GM21717 (cell line): ENCODE measurements around the gene KCNH2.
"Not testable (repeated sequence)": the region's sequence is repeated elsewhere in the genome, so short reads cannot be mapped to it uniquely, and the experiment has no call there.

Experiments
- ATAC-seq: cut with Tn5 transposase; IDR thresholded peaks from one replicate; pipeline ENCODE4 v1.9.1; 2021; ENCODE audit warnings: mild to moderate bottlenecking, moderate library complexity; ENCODE audit not compliant: unreplicated experiment

The KCNH2 gene

GRCh38 chr7:151012031-151012692, 34.0 kb upstream of the KCNH2 start:
- ATAC-seq, result no peak

GRCh38 chr7:151011616-151012015, 33.5 kb upstream of the KCNH2 start:
- not testable (repeated sequence) for ATAC-seq

- ATAC-seq, result no peak
Observed at GRCh38 chr7:151011097-151011409, 32.9 kb upstream of the KCNH2 start.

GRCh38 chr7:151010307-151011096, 32.4 kb upstream of the KCNH2 start:
- ATAC-seq, result no peak

GRCh38 chr7:151010037-151010306, 31.9 kb upstream of the KCNH2 start:
- ATAC-seq, result no peak

DNA sequence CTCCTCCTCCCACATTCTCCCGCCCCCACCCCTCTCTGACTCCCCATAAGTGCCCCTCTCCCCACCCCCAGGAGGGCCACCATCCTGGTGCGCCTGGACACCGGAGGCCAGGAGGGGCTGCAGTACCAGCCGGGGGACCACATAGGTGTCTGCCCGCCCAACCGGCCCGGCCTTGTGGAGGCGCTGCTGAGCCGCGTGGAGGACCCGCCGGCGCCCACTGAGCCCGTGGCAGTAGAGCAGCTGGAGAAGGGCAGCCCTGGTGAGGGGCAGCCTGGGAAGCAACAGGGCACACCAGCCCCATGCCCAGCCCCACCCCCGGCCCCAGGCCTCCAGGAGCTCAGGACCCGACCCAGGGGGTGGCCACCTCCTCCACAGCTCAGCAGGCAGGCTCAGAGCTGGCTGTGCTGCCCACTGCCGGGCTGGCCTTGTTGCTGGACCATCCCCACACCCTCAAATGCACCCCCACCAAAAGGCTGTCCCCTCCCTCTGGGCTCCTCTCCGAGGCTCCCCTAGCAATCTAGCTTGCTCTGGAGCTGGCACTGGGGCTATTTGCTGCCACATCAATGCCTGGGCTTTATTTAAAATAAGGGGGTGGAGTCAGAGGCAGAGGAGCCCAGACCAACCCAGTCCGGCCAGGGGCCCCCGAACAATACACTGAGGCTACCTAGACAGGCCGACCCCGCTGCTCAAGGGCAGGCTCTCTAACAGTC, 31.4 kb upstream of the KCNH2 start:
- ATAC-seq, result no peak

DNA sequence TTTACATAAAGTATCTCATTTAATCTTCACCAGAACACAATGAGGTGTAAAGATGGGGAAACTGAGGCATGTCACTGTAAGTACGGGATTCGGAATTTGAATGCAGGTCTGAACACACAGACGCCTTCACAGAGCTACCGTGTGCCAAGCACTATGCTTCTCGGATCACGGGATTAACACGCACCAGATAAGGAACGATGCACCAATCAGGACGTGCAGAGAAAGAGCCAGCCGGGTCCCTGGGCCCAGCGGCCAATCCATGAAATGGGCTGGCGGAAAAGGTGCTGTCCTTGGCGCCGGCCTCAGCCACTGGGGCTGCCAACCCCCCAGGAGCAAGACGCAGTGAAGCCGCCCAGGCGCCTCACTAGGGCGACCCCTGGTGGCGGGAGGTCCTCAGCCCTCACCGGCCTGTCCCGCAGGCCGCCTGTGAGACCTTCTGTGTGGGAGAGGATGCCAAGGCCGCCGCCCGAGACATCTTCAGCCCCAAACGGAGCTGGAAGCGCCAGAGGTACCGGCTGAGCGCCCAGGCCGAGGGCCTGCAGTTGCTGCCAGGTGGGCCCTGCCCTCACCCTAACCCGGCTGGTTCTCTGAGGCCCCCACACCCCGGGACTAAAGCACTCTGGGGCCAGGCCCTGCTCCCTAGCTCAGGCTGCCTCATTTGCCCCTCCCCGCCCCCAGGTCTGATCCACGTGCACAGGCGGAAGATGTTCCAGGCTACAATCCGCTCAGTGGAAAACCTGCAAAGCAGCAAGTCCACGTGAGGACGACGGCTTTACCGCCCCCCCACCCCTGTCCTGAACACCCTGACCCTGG, 30.6 kb upstream of the KCNH2 start:
- peak; percentile 80 for ATAC-seq

GRCh38 chr7:151008143-151008510, 30.0 kb upstream of the KCNH2 start:
- no peak for ATAC-seq

- ATAC-seq, result no peak
Observed at GRCh38 chr7:151007469-151007898, 29.4 kb upstream of the KCNH2 start.

DNA sequence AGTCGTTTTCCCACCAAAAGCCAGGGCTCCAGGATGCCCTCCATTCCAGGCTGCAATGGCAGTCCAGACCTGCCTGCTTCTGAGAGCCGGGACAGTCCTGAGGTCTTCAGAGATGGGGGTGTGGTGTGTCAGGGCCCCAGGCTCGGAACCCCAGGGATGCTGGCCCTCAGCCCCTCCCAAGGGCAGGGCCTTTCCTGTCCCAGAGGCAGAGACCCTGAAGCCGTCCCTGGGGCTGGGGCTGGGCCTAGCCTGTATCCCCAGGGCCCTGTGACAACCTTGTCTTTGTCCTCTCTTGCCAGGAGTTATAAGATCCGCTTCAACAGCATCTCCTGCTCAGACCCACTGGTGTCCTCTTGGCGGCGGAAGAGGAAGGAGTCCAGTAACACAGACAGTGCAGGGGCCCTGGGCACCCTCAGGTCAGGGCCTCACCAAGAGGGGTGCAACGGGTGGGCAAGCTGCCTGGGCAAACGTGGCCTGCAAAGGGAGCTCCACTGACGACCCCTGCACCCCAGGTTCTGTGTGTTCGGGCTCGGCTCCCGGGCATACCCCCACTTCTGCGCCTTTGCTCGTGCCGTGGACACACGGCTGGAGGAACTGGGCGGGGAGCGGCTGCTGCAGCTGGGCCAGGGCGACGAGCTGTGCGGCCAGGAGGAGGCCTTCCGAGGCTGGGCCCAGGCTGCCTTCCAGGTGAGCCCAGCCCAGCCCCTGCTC, 28.6 kb upstream of the KCNH2 start:
- no peak for ATAC-seq

GRCh38 chr7:151005566-151005965, 27.4 kb upstream of the KCNH2 start:
- ATAC-seq, result no peak

DNA sequence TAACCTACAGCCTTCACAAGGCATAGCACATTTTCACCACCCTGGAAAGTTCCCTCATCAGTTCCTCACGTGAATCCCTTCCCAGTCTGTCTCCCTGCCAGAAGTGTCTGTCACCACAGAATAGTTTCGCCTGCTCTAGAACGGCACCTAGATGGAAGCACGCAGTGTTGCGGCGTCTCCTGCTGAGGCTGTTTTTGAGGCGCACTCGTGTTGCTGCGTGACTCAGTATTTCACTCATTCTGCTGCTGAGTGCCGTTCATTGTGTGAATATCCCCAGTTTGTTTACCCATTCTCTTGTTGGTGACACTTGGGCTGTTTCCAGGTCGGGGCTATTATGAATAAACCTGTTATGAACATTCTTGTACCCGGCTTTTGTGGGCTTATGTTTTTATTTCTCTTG, 25.5 kb upstream of the KCNH2 start:
- no peak for ATAC-seq

DNA sequence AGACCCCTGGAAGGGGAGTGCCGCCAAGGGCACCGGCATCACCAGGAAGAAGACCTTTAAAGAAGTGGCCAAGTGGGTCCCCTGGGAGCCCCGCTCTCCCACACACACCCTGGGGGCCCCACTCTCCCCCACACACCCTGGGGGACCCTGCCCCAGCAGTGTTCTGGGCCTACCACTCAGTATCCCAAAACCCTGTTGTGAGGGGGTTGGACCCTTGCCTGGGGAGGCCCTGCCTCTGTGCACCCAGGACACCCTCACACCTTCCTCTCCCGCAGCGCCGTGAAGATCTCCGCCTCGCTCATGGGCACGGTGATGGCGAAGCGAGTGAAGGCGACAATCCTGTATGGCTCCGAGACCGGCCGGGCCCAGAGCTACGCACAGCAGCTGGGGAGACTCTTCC, 23.4 kb upstream of the KCNH2 start:
- no peak for ATAC-seq

- ATAC-seq, result no peak
Observed at GRCh38 chr7:151000897-151001495, 22.9 kb upstream of the KCNH2 start.

DNA sequence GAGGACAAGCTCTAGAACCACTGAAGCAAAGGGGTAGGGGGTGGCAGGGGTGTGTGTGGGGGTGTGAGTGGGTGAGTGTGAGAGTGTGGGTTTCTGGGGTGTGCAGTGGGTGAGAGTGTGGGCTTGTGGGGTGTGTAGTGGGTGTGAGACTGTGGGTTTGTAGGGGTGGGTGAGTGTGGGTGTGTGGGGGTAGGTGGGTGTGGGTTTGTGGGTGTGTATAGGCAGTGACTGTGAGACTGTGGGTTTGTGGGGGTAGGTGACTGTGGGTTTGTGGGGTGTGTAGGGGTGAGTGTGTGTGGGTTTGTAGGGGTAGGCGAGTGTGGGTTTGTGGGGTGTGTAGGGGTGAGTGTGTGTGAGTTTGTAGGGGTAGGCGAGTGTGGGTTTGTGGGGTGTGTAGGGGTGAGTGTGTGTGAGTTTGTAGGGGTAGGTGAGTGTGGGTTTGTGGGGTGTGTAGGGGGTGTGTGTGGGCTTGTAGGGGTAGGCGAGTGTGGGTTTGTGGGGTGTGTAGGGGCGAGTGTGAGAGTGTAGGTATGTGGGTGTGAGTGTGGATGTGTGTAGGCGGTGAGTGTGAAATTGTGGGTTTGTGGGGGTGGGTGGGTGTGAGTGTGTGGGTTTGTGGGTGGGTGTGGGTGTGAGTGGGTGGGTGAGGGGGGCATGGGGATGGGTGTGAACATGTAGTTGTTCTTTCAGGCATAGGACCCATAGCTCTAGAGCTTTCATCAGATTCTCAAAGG, 21.5 kb upstream of the KCNH2 start:
- ATAC-seq, result no peak

GRCh38 chr7:150999001-150999400, 20.9 kb upstream of the KCNH2 start:
- no peak for ATAC-seq

- no peak for ATAC-seq
Observed at GRCh38 chr7:150998341-150998740, 20.2 kb upstream of the KCNH2 start.

DNA sequence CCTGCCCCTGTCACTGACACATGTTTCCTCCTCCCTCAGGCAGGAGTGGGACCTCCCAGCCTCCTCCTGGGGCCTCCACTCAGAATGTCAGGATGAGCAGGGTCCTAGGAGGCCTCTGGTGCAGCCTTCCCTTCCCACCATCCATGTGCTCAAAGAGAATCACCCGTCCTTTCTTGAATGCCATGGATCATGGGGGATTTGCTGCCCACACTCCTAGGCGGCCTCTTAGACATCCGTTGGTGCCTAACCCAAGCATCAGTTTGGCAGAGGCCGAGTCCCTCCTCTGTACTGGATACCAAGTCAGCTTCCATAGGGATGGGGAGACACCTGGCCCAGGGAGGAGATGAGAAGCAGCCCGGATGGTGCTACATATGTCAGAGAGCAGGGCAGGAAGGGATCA, 19.7 kb upstream of the KCNH2 start:
- ATAC-seq, result no peak

- ATAC-seq, result no peak
Observed at GRCh38 chr7:150997075-150997511, 19.0 kb upstream of the KCNH2 start.
